Tibial nerve (tissue), 3 donors: Measurements from ENCODE around the gene COL25A1.

Source experiments
- CTCF ChIP-seq, 5 experiments: fragments of 200-600 bp in 3 of 5; fragments of 450-650 bp in 2 of 5; sonication (generic) in 3 of 5; IDR thresholded peaks; one replicate each; pipeline ENCODE4 v1.5.1; 2016 to 2019; ENCODE audit warnings: antibody characterized with exemption in 5 of 5, mild to moderate bottlenecking in 3 of 5, moderate library complexity in 2 of 5
- POLR2A ChIP-seq, 2 donors: fragments of 450-650 bp; IDR thresholded peaks; one replicate each; pipeline ENCODE4 v1.6.1; 2017; ENCODE audit warnings: antibody characterized with exemption in 2 of 2, mild to moderate bottlenecking in 2 of 2, moderate library complexity in 2 of 2

DNA sequence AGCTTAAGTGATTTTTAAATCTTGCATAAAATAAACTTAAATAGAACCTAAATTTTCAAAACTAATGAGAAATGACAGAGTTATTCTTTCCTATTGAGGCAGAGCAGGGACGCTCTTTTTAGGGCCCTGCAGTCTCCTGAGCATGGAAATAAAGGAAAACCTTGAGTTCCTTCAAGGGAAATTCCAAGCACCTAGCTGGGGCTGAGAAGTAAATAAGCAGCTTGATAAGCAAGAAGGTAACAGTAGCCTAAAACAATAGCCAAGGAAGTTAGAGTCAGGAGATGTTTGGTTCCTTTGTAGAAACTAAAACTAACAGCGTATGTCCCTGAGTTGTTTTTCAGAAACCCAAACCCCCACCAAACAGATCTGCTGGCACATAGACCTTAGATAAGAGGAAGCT, 174.6 kb downstream of the COL25A1 start:
- TF ChIP-seq CTCF (IDR thresholded peaks at IDR 0.05) (no peak), POLR2A (IDR thresholded peaks at IDR 0.05) (no peak)
